ENCODE data around the gene CPPED1. TPM values are rescaled to one million over a fixed set of nuclear protein-coding genes. Genes with fewer than 3 reads are reported as not detected.

The CPPED1 gene
- polyA plus RNA-seq, 3 donors = 100 to 292 (median 259) TPM

DNA sequence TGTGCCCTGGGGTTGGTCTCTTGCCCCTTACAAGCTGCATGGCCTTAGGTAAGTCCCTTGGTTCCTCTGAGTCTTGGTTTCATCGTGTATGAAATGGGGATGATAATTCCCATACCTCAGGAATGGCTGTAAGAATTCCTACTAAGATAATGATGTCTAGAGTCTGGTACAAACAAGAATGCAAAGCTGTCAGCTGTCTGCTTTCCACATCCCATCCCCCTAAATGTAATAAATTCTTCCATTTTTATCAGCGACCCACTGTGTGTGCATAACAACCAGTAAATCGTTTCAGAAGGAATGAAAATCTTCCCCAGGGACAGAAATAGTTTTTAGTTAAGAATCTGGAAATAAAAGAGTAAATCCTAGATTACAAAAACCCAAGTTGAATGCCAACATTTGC lies 95.4 kb downstream of the CPPED1 start:
- Mint-ChIP-seq H3K4me3 (no peak overlapping the region), H3K9me3 (peaks cover 0 to 2% (median 0%) of the 10 kb centered on the region in 7 donors), H3K4me1 (peaks cover 10% of the 10 kb centered on the region), H3K36me3 (peaks cover 29 to 76% of the 10 kb centered on the region in 2 donors), H3K27me3 (ENCODE audit: low read depth in 3 of 3) (peaks cover 0 to 1% (median 0%) of the 10 kb centered on the region in 3 donors), H3K27ac (no peak overlapping the region)
- H3K27me3 ChIP-seq (ENCODE audit: control insufficient read depth in 2 of 2, insufficient read depth in 2 of 2, low read length in 2 of 2) = no peaks in the 10 kb centered on the region
- H3K4me1 ChIP-seq (ENCODE audit: control insufficient read depth in 1 of 2, insufficient read depth in 2 of 2, low read length in 2 of 2) = peaks cover 11% of the 10 kb centered on the region in 2 donors
- H3K4me2 ChIP-seq (replicated peaks; ENCODE audit: extremely low read depth, low read length, poor library complexity, severe bottlenecking) = no peak overlapping the region
- TF ChIP-seq, protein P1, sequence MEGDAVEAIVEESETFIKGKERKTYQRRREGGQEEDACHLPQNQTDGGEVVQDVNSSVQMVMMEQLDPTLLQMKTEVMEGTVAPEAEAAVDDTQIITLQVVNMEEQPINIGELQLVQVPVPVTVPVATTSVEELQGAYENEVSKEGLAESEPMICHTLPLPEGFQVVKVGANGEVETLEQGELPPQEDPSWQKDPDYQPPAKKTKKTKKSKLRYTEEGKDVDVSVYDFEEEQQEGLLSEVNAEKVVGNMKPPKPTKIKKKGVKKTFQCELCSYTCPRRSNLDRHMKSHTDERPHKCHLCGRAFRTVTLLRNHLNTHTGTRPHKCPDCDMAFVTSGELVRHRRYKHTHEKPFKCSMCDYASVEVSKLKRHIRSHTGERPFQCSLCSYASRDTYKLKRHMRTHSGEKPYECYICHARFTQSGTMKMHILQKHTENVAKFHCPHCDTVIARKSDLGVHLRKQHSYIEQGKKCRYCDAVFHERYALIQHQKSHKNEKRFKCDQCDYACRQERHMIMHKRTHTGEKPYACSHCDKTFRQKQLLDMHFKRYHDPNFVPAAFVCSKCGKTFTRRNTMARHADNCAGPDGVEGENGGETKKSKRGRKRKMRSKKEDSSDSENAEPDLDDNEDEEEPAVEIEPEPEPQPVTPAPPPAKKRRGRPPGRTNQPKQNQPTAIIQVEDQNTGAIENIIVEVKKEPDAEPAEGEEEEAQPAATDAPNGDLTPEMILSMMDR (IDR thresholded peaks at IDR 0.05) = no peak
- peaks cover 100% of the 10 kb centered on the region for H4K20me1 ChIP-seq (ENCODE audit: insufficient read depth, low read length)
- peaks cover 36 to 71% of the 10 kb centered on the region in 2 donors for H3K36me3 ChIP-seq (replicated peaks in 1 of 2; ENCODE audit: control insufficient read depth in 1 of 2, insufficient read depth in 2 of 2, low read length in 2 of 2)
- no peak overlapping the region for H3K4me3 ChIP-seq (replicated peaks in 1 of 3; ENCODE audit: low read depth in 2 of 3, low read length in 3 of 3)
- H3K9me3 ChIP-seq (replicated peaks in 1 of 2; ENCODE audit: control insufficient read depth in 1 of 2, insufficient read depth in 1 of 2, low read length in 2 of 2) = no peaks in the 10 kb centered on the region
- WGBS (ENCODE audit: insufficient coverage) = no CpG with 5 or more reads among the region's 3 CpGs
- H3K79me2 ChIP-seq (ENCODE audit: insufficient read depth, low read length) = peaks cover 52% of the 10 kb centered on the region
- H3K27ac ChIP-seq (ENCODE audit: low read depth in 1 of 2, low read length in 2 of 2) = no peak overlapping the region
- no peak overlapping the region for H3K9ac ChIP-seq (ENCODE audit: insufficient read depth, low read length, poor library complexity, severe bottlenecking)
- intact Hi-C loops (cut with micrococcal nuclease) = no loop called here
- DNase-seq = no peak
- H2AFZ ChIP-seq (ENCODE audit: insufficient read depth, low read depth, low read length, poor library complexity, severe bottlenecking) = no peak overlapping the region

DNA sequence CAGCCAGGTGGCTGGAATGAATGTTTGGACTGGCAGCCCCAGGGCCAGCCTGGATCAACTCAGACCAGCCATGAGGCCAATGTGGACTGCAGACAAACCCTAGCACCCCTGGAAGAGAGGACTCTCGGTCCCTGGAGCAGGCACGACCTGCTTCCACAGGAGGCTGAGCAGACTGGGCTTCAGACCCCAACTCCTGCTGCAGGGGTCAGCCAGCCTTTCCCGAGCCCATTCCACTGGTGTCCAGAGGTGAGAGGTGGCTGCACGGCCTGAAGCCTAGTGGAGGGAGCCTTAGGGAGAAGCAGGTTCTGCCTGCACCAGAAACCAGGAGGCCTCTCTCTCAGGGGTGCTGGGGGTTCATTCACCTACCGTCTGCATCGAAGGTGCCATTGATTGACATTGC lies 97.1 kb downstream of the CPPED1 start:
- WGBS (ENCODE audit: insufficient coverage) = 97% methylated on average over 6 of the region's 6 CpGs
- H3K27me3 ChIP-seq (ENCODE audit: control insufficient read depth in 2 of 2, insufficient read depth in 2 of 2, low read length in 2 of 2) = no peaks in the 10 kb centered on the region
- peaks cover 100% of the 10 kb centered on the region for H4K20me1 ChIP-seq (ENCODE audit: insufficient read depth, low read length)
- no peaks in the 10 kb centered on the region for H3K9me3 ChIP-seq (replicated peaks in 1 of 2; ENCODE audit: control insufficient read depth in 1 of 2, insufficient read depth in 1 of 2, low read length in 2 of 2)
- Mint-ChIP-seq H3K27me3 (ENCODE audit: low read depth in 3 of 3) (peaks cover 0 to 1% (median 0%) of the 10 kb centered on the region in 3 donors), H3K4me1 (no peaks in the 10 kb centered on the region), H3K4me3 (no peak overlapping the region), H3K9me3 (peaks cover 0 to 3% (median 0%) of the 10 kb centered on the region in 7 donors), H3K36me3 (peaks cover 37 to 87% of the 10 kb centered on the region in 2 donors), H3K27ac (peak overlapping the region in 1 of 7 donors; percentile 35)
- DNase-seq = no peak
- no peak overlapping the region for H3K9ac ChIP-seq (ENCODE audit: insufficient read depth, low read length, poor library complexity, severe bottlenecking)
- H3K36me3 ChIP-seq (replicated peaks in 1 of 2; ENCODE audit: control insufficient read depth in 1 of 2, insufficient read depth in 2 of 2, low read length in 2 of 2) = peaks cover 48 to 81% of the 10 kb centered on the region in 2 donors
- intact Hi-C loops (cut with micrococcal nuclease) = no loop called here
- H2AFZ ChIP-seq (ENCODE audit: insufficient read depth, low read depth, low read length, poor library complexity, severe bottlenecking) = no peak overlapping the region
- peaks cover 48% of the 10 kb centered on the region for H3K79me2 ChIP-seq (ENCODE audit: insufficient read depth, low read length)
- no peaks in the 10 kb centered on the region for H3K4me1 ChIP-seq (ENCODE audit: control insufficient read depth in 1 of 2, insufficient read depth in 2 of 2, low read length in 2 of 2)
- H3K27ac ChIP-seq (ENCODE audit: low read depth in 1 of 2, low read length in 2 of 2) = no peak overlapping the region
- TF ChIP-seq, protein P1 (IDR thresholded peaks at IDR 0.05) = no peak
- H3K4me3 ChIP-seq (replicated peaks in 1 of 3; ENCODE audit: low read depth in 2 of 3, low read length in 3 of 3) = no peak overlapping the region
- no peak overlapping the region for H3K4me2 ChIP-seq (replicated peaks; ENCODE audit: extremely low read depth, low read length, poor library complexity, severe bottlenecking)
